Measurements from ENCODE around the gene RTRAF.

Gene RTRAF

GRCh38 chr14:51996148-51996746 is 6.9 kb downstream of the RTRAF start:
- DNase-seq: no peak

- DNase-seq: no peak
These were observed 9.0 kb downstream of the RTRAF start for GRCh38 chr14:51998348-51998747.

- DNase-seq: no peak
These were observed 9.7 kb downstream of the RTRAF start for GRCh38 chr14:51999084-51999483.

- DNase-seq: no peak
These were observed 10.8 kb downstream of the RTRAF start for GRCh38 chr14:52000019-52000582.

- DNase-seq: no peak
These were observed 11.3 kb downstream of the RTRAF start for GRCh38 chr14:52000696-52001095.

- no peak for DNase-seq
These were observed 13.2 kb downstream of the RTRAF start for GRCh38 chr14:52002542-52002941.

- no peak for DNase-seq
These were observed 14.0 kb downstream of the RTRAF start for GRCh38 chr14:52003324-52003723.

GRCh38 chr14:52005625-52006024 is 16.3 kb downstream of the RTRAF start:
- DNase-seq: no peak

- no peak for DNase-seq
These were observed 17.0 kb downstream of the RTRAF start for GRCh38 chr14:52006361-52006760.

GRCh38 chr14:52007211-52007610 is 17.9 kb downstream of the RTRAF start:
- no peak for DNase-seq

- DNase-seq: no peak
These were observed 18.3 kb downstream of the RTRAF start for GRCh38 chr14:52007637-52008036.

GRCh38 chr14:52008136-52008535 is 18.8 kb downstream of the RTRAF start:
- no peak for DNase-seq

- DNase-seq: no peak
These were observed 20.9 kb downstream of the RTRAF start for GRCh38 chr14:52010173-52010693.

- no peak for DNase-seq
These were observed 22.2 kb downstream of the RTRAF start for GRCh38 chr14:52011523-52011922.

GRCh38 chr14:52012635-52013034 is 23.3 kb downstream of the RTRAF start:
- DNase-seq: no peak

- peak; percentile 11 for DNase-seq
These were observed 24.7 kb downstream of the RTRAF start for GRCh38 chr14:52013984-52014600.

GRCh38 chr14:52014601-52015267 is 25.4 kb downstream of the RTRAF start:
- no peak for DNase-seq

GRCh38 chr14:52015411-52016030 is 26.2 kb downstream of the RTRAF start:
- DNase-seq: no peak

GRCh38 chr14:52018252-52018651 is 28.9 kb downstream of the RTRAF start:
- no peak for DNase-seq

GRCh38 chr14:52018970-52019369 is 29.6 kb downstream of the RTRAF start:
- DNase-seq: no peak

GRCh38 chr14:52020161-52020714 is 30.9 kb downstream of the RTRAF start:
- DNase-seq: no peak

GRCh38 chr14:52020866-52021717 is 31.7 kb downstream of the RTRAF start:
- DNase-seq: no peak
